ENCODE measurements around the gene IPMK.
"Not testable (repeated sequence)": the region's sequence is repeated elsewhere in the genome, so short reads cannot be mapped to it uniquely, and the experiment has no call there.

Gene IPMK

DNA sequence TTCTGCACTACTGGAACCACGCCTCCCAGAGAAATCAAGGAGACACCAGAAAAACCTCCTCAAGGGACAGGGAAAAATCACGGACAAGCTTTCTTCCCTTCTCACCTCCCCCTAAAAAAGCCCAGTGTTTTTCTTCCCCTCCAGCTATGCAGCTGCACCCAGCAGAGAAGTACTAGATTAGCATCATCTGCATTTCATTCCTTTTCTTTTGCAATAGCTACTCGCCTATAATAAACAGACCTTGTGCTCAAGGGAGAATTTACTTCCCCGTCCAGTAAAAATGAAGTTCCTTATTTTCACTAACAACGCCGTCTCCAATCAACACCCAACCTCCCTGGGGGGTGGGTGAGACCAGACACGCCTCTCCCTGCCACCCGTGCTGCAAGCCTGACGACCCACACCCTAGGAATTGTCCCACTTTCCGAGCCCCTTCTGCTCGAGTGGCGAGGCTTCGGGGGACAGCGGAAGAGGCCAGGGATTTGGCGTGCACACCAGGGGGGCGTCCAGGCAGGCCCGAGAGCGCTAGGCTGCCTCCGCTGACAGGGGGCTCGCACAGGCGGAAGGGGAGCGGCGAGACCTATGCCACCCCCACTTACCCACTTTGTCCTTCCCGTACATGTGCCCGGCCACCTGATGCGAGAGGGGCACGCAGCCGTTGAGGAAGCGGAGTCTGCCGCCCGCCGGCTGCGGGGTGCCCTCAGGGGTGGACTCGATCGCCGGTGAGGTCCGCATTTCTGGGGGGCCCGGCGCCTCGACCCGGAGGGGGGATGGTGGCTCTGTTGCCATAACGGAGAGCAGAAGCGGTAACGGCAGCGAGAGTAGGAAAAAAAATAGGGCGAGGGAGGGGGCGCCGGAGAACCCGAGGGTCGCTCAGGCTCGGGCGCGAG lies 625 bp downstream of the IPMK start:
- DNase-seq (ENCODE audit: low read depth, low spot score), result no peak

DNA sequence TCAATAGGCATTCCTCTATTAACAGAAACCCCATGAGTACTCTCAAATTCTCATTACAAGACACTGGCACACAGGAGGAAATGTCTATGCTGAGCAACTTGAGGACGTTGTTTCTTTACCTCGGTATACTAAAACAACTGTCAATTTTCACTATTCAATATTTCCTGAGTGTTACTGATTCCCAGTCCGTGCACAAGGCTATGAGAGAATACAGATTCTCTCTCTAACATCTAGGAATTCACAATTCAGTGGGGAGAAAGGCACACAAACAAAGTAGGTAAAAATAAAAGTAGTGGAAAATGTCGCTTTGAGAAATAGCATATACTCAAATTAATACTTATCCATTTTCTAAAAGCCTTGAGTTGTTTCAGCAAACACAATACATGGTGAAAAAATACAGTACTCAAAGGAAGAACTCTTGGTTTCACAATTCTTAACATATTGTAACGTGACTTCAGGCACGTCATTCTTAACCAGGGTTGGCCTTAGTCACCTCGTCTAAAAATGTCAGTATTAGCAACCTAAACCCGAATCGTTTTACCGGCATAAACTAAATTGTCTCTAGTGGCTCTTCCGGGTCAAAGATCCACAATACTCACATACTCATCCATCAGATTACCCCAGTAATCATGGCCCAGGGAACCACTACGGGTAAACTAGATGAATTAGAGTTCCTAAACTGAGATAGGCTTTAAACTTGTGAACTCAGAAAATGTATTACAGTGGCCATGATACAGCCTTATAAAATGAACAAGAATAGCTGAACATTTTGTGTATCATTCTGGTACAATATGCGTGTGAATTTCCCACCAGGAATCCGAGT lies 1.5 kb downstream of the IPMK start:
- DNase-seq (ENCODE audit: low read depth, low spot score), result no peak

- DNase-seq (ENCODE audit: low read depth, low spot score), result no peak
Observed at GRCh38 chr10:58265249-58265648, 2.4 kb downstream of the IPMK start.

DNA sequence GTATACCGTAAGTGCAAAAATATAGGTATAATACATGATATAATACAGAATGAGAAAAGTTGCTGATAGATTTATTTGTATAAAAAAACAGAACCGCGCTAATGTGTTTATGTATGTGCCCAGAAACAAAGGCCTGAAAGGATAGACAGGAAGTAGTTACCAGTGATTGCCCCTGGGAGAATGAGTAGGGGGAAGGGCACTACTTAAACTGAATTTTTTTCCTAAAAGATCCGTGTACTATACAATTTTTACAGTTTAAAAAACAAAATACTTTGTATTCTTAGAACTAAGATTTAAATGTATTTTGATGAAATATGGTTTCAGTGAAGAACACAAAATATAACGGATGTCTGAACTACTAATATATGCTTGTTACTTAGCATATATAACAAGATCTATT lies 2.9 kb downstream of the IPMK start:
- no peak for DNase-seq (ENCODE audit: low read depth, low spot score)

DNA sequence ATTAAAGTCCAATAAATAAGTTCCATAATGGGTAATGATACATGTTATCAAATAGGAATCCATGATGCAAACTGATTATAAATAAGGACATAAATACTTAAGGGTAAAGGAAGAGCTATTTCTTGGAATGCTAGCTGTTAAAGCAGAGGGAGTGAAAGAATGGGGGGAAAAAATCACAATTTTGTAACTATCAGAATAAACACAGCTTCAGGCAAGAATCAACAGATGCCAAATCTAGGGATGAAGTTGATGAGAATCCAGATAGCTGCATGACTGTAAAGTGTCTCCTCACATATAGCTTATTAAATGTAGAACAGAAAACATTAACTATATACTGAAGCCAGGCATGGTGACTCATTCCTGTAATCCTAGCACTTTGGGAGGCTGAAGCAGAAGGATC lies 4.9 kb downstream of the IPMK start:
- no peak for DNase-seq (ENCODE audit: low read depth, low spot score)

DNA sequence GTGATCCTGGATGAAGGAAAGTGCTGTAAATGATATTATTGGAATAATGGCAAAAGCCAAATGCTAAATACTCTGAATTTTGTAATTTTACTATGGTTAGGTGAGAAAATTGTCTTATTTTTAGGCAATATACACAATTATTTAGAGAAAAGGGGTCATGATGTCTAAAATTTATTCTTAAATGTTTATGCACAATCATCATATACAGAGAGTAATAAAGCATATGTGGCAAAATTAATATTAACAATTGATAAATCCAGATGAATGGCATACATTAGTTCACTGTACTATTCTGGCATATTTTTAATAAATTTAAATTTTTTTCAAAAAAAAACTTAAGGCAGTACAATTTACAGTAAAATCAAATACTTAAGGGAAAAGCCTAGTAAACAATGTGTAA lies 7.4 kb downstream of the IPMK start:
- no peak for DNase-seq (ENCODE audit: low read depth, low spot score)

DNA sequence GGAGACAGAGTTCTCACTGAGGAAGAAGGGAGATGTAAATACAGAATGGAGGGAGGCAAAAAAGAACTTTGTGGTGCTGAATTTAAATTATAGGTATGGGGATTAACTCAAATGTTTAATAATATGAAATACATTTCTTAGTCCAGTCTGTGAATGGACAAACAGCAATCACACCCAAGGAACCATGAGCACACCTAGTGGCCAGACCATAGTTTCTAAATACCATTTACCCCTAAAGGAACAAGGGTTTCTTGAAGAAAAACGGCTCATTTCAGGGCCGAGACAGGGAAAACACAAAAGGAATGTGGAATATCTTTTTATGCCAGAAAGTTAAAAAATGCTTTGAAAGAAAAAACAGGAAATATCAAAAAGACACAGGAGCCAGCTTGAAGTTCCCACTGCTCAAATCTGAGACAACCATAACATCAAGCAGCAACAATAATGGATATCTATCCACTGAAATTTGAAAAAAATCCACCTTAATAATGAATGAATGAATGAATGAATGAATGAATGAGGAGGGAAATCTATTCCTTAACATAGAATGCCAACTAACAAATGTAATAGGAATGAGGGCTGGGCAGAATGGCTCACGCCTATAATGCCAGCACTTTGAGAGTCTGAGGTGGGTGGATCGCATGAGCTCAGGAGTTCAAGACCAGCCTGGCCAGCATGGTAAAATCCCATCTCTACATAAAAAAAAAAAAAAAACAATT lies 8.6 kb downstream of the IPMK start:
- DNase-seq (ENCODE audit: low read depth, low spot score), result no peak

DNA sequence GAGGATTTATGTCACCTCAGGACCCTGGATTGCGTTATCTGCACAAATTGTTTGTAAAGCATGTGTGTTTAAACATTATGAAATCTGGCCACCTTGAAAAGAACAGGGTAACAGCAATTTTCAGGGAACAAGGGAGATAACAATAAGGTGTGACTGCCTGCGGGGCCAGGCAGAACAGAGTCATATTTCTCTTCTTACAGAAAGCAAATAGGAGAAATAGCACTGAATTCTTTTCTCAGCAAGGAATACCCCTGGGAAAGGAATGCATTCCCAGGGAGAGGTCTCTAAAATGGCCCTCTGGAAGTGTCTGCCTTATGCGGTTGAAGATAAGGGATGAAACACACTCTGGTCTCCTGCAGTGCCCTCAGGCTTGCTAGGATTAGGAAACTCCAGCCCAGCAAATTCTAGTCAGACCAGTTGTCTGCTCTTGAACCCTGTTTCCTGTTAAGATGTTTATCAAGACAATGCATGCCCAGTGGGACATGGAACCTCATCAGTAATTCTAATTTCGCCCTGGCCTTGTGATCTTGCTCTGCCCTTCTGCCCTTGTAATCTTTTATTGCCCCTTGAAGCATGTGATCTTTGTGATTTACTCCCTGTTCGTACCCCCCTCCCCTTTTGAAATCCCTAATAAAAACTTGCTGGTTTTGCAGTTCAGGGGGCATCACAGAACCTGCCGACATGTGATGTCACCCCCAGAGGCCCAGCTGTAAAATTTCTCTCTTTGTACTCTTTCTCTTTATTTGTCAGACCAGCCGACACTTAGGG lies 11.5 kb downstream of the IPMK start:
- not testable (repeated sequence) for DNase-seq (ENCODE audit: low read depth, low spot score)

GRCh38 chr10:58254644-58255043 lies 13.1 kb downstream of the IPMK start:
- DNase-seq (ENCODE audit: low read depth, low spot score), result no peak

- no peak for DNase-seq (ENCODE audit: low read depth, low spot score)
Observed at GRCh38 chr10:58253184-58253583, 14.5 kb downstream of the IPMK start.

- DNase-seq (ENCODE audit: low read depth, low spot score), result not testable (repeated sequence)
Observed at GRCh38 chr10:58244666-58245065, 23.0 kb downstream of the IPMK start.

GRCh38 chr10:58244242-58244641 lies 23.5 kb downstream of the IPMK start:
- not testable (repeated sequence) for DNase-seq (ENCODE audit: low read depth, low spot score)

DNA sequence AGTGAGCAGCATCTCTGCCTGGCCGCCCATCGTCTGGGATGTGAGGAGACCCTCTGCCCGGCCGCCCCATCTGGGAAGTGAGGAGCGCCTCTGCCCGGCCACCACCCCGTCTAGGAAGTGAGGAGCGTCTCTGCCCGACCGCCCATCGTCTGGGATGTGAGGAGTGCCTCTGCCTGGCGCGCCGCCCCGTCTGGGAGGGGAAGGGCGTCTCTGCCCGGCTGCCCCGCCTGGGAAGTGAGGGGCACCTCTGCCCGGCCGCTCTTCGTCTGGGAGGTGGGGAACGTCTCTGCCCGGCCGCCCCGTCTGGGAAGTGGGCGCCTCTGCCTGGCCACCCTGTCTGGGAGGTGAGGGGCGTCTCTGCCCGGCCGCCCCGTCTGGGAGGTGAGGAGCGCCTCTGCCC lies 23.9 kb downstream of the IPMK start:
- not testable (repeated sequence) for DNase-seq (ENCODE audit: low read depth, low spot score)

DNA sequence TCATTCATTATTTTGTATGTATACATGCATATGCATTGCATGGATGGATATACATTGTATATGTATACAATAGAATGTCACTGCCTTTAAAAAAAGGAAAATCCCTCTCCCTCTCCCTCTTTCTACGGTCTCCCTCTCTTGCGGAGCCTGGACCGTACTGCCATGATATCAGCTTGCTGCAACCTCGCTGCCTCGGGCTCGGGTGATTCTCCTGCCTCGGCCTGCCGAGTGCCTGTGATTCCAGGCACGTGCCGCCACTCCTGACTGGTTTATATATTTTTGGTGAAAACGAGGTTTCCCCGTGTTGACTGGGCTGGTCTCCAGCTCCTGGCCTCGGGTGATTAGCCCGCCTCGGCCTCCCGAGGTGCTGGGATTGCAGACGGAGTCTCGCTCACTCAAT lies 24.4 kb downstream of the IPMK start:
- DNase-seq (ENCODE audit: low read depth, low spot score), result no peak

DNA sequence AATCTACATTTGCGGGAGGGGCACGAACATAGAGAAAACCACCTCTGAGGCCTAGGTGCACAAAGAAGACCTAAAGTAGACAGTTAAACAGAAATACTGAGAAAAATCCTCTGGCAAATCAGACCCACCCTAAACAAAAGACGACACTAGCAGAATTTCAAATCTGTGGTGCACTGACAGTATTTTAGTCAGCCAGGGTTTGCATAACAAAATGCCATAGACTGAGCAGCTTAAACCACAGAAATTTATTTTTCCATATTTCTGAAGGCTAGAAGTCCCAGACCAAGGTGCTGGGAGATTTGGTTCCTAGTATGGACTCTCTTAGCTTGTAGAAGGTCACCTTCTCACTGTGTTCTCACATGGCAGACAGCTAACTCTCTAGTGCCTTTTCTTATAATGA lies 26.3 kb downstream of the IPMK start:
- no peak for DNase-seq (ENCODE audit: low read depth, low spot score)

DNA sequence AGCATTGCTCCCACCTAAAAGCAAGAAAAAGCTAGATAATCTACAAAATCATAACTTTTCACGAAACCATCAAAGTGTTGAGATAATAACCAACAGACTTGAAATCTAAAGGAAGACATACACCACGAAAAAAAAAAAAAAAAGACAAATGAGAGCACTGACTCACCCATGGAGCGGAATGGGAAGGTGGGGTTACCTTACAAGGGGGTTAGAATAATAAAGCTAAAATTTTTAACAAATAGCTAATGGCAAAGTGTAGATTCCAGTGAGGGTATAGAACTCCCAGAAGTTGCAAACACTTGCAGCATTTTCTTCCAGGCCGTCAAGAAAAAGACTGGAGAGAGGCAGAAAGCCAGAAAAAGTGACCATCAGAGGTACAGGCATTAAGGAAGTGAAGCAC lies 27.2 kb downstream of the IPMK start:
- no peak for DNase-seq (ENCODE audit: low read depth, low spot score)

GRCh38 chr10:58239561-58240169 lies 28.0 kb downstream of the IPMK start:
- DNase-seq (ENCODE audit: low read depth, low spot score), result no peak

GRCh38 chr10:58237014-58237834 lies 30.5 kb downstream of the IPMK start:
- DNase-seq (ENCODE audit: low read depth, low spot score), result no peak

- DNase-seq (ENCODE audit: low read depth, low spot score), result not testable (repeated sequence)
Observed at GRCh38 chr10:58229856-58230255, 37.8 kb downstream of the IPMK start.

- DNase-seq (ENCODE audit: low read depth, low spot score), result no peak
Observed at GRCh38 chr10:58225654-58226053, 42.0 kb downstream of the IPMK start.
